HG02642 (cell line): Measurements from ENCODE around the gene XXYLT1.
"Not testable (repeated sequence)": the region's sequence is repeated elsewhere in the genome, so short reads cannot be mapped to it uniquely, and the experiment has no call there.

Source experiments
- ATAC-seq: cut with Tn5 transposase; IDR thresholded peaks from one replicate; pipeline ENCODE4 v1.9.1; 2021; ENCODE audit warnings: mild to moderate bottlenecking; ENCODE audit not compliant: unreplicated experiment, poor library complexity

XXYLT1 gene

GRCh38 chr3:195270817-195271409, at the start of gene XXYLT1:
XXYLT1 (minus strand) TSS chr3:195271159; CDS start chr3:195271058, 101 bp downstream.
- peak; percentile 85 for ATAC-seq

- ATAC-seq = no peak
Measured at GRCh38 chr3:195319060-195319459, 48.1 kb upstream of the XXYLT1 start.

GRCh38 chr3:195312714-195313113, 41.8 kb upstream of the XXYLT1 start:
- no peak for ATAC-seq

DNA sequence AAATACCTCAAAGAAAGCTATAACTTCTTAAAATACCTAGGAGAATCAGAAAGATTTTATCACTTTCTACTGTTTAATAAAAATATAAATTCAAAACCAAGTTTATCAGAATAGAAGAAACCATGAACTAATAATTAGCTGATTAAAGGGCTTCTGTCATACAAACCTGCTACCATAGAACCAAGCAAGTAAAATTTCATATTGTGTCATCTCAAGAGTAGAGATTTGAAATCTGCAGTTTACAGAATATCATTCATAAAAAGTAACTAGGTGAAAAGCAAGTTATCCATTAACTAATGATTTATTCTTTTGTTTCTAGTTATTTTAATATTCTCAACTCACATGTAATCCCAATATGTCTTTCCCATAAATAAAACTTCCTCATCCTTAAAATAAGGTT, 36.8 kb upstream of the XXYLT1 start:
- ATAC-seq = no peak

DNA sequence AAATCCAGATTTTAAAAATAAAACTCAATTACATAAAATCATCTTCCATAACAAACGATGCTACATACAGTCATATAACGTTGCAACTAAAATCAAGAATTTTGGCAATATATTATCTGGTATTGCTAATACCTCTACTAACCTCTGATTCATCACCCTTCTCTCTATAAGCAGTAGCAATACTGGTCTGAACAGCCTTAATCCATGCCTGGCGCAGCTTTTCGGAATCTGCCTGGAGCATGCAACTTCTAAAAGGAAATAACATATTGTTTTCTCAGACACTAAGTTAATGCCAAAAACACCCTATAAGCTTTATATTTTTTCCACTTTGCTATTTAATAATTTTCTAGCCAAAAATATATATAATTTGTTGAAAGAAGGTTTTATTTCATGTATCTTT, 35.4 kb upstream of the XXYLT1 start:
- no peak for ATAC-seq

DNA sequence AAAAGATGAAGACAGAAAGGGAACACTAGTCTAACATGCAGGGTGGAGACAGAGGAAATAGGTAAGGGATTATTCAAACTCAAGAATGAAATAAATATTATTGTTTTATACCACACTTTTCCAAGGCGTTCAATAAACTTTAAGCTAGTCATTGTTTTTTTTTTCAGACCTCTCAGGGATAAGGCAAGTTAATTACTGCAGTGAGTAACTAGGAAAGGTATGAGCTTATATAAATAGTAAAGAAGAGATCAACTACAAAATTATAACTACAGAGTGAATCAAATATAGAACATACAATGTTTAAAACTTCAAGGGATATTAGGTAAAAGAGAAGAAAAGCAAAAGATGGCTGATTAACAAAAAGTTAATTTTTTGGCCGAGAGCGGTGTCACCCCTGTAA, 31.5 kb upstream of the XXYLT1 start:
- ATAC-seq = no peak

DNA sequence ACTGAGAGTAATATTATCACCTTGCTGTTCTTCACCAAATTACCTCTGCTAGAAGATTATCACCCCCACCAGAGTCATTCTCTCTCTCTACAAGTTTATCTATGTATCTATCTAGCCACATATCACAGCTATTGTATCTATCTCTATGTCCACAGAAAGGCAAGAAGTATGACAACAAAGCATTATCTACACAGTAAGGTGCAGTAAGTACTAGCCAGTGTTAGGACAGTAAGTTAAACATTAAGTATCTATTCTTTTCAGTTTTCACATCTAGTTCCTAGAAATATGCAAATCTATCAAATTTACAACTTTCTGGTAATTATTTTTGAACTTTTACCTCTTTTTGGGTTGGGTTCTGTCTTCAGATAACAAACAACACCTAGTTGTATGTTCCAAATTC, 26.5 kb upstream of the XXYLT1 start:
- peak; percentile 60 for ATAC-seq

DNA sequence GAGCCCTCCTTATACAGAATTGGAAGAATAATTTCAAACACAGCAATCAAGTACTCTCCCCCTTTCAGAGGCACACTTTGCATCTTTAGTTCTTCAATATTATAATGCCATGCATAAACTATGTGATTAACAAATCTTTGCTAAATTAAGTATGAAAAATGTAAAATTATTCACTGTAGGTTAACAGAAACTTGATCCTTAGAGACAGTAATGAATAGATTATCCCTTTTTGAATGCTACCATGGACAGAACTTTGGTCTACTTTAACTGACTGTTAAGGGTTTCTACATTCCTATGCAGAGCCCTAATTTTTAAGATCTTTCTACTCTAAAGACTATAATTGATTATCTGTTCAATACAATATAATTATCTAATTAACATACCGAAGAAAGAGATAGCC, 25.7 kb upstream of the XXYLT1 start:
- ATAC-seq = no peak

- no peak for ATAC-seq
Measured at GRCh38 chr3:195291121-195291520, 20.2 kb upstream of the XXYLT1 start.

DNA sequence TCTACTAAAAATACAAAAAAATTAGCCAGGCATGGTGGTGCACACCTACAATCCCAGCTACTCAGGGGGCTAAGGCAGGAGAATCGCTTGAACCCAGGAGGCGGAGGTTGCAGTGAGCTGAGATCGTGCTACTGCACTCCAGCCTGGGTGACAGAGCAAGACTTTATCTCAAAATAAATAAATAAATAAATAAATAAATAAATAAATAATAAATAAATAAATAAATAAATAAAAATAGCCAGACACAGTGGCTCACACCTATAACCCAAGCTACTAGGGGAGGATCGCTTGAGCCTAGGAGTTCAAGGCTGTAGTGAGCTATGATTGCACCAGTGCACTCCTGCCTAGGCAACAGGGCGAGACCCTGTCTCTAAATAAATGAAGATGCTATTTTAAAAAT, 19.7 kb upstream of the XXYLT1 start:
- ATAC-seq = not testable (repeated sequence)

GRCh38 chr3:195286115-195286872, 15.3 kb upstream of the XXYLT1 start:
- ATAC-seq = no peak

DNA sequence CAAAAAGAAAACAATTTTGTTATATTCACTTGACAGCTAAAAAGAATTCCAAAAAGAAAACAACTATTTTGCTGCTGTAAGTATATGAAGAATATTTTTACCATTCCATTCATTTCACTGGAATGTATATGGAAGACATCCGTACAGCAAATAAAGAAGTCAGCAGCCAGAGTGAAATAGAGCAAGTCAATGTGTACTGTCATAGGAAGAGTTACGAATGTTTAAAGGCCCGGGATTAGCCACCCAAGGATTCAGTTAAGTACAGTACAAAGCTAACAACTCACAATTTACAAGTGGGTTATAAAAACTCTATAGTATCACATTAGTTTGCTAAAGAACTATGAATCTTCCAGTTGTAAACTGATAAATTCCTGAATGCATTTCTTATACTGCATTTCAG, 14.4 kb upstream of the XXYLT1 start:
- ATAC-seq = no peak

DNA sequence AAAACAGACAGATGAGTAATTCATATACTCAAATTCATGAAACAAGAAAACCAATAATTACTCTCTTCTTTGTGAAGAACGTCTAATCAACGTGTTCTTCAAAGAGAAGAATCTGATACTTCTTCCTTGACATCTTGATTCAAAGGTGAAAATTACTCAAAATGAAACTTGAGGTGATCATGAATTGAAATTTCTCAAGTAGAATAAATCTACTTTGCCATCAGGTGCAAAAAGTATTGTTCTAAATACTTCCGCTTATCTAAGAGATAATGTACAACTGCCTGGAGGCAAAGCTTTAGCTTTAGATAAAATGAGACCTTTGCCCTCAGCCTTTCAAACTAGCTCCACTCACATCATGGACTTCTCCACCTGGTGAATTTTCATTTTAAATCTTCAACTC, 13.9 kb upstream of the XXYLT1 start:
- no peak for ATAC-seq

DNA sequence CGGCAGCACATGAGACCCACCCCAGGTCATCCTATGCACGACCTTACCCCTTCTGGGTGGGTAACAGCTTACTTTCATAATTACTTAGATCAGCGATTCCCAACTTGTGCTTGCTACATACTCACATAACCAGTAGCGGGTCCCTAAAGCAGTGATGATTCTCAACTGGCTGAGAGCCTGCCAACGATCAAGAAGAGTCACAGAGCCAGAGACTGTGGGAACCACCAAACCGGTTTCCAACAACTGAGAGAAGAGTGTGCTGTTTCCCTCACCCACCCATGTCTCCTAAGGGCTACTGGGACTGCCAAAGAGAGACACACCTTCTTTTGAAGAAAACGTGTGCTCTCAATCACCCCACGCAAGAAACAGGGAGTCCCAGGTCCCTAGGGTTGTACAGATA, 12.0 kb upstream of the XXYLT1 start:
- ATAC-seq = no peak

DNA sequence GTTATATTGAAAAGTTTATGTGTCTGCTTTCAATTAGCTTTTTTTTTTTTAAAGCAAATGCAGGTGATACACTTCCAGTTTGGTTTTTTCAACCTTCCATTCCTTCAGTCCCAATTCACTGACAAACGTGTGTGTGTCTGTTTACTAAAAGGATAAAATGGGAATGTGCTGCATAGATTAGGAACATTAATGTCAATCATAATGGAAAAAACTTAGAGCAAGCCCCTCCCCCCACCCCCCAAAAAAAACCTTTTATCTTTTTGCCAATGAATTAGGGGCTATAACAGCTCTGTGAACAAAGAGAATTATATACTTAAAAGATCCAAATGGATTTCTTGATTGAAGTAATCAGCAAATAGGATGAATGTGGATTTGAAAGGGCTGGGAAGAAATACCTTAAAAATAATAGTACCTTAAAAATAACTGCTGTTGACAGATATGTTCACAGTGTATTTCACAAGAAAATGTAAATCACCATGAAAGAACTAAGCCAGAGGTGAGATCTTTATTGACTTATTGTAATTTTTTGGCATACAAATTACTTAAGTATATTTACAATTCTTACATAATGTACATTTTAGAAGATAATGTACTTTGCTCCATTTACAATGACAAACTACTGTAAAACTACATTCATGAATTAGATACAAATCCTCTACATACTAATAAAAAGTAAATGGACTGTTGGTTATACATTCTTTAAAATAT, 3.5 kb upstream of the XXYLT1 start:
- no peak for ATAC-seq

- ATAC-seq = peak; percentile 74
Measured at GRCh38 chr3:195271410-195272243, 668 bp upstream of the XXYLT1 start.

GRCh38 chr3:195270079-195270816, 711 bp downstream of the XXYLT1 start:
- ATAC-seq = peak; percentile 16

- no peak for ATAC-seq
Measured at GRCh38 chr3:195269375-195270078, 1.4 kb downstream of the XXYLT1 start.

GRCh38 chr3:195268576-195269309, 2.2 kb downstream of the XXYLT1 start:
- ATAC-seq = no peak
